Measurements from ENCODE around the gene STAG3.

The STAG3 gene

DNA sequence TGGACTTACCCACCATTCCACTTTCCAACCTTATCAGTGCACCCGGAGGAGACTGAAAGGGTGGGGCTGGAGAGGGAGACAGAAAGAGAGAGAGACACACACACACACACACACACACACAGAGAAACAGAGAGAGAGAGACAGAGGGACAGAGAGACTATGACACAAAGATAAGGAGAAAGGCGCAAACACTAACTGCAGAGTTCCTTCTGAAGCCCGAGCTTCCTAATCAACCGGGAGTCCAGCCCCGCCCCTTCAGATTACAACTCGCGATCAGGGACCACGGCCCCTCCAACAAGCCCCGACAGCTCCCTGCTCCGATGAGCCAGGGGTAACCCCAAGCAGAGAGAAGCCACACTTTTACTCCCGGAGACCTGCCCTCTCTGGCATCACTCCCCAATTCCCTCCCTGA lies 9.8 kb upstream of the STAG3 start:
- Histone ChIP-seq H3F3A (ENCODE audit: low read depth) (no peaks in the 10 kb centered on the region), H3K4me2 (ENCODE audit: low read depth, low read length, poor library complexity, severe bottlenecking) (no peak overlapping the region), H4K20me1 (ENCODE audit: insufficient read depth, low read length, poor library complexity, severe bottlenecking) (no peaks in the 10 kb centered on the region), H3K9me3 (ENCODE audit: insufficient read depth, low read depth, low read length) (no peaks in the 10 kb centered on the region), H3K36me3 (ENCODE audit: insufficient read depth, low read length) (no peaks in the 10 kb centered on the region), H2AFZ (ENCODE audit: low read length) (no peak overlapping the region), H3K27me3 (ENCODE audit: insufficient read depth, low read length, poor library complexity, severe bottlenecking) (no peaks in the 10 kb centered on the region), H3K4me1 (ENCODE audit: insufficient read depth, low read length, poor library complexity, severe bottlenecking) (peaks cover 5% of the 10 kb centered on the region), H3K79me2 (ENCODE audit: insufficient read depth, low read length) (no peaks in the 10 kb centered on the region), H3K9me2 (replicated peaks; ENCODE audit: low read depth, low read length) (no peaks in the 10 kb centered on the region), H3K4me3 (ENCODE audit: low read length, poor library complexity, severe bottlenecking) (no peak overlapping the region), H3K9ac (ENCODE audit: low read depth, low read length, poor library complexity, severe bottlenecking) (no peak overlapping the region)
- TF ChIP-seq EZH2phosphoT487 (IDR thresholded peaks at IDR 0.05; ENCODE audit: borderline replicate concordance), result no peak
- TF ChIP-seq, protein P1, sequence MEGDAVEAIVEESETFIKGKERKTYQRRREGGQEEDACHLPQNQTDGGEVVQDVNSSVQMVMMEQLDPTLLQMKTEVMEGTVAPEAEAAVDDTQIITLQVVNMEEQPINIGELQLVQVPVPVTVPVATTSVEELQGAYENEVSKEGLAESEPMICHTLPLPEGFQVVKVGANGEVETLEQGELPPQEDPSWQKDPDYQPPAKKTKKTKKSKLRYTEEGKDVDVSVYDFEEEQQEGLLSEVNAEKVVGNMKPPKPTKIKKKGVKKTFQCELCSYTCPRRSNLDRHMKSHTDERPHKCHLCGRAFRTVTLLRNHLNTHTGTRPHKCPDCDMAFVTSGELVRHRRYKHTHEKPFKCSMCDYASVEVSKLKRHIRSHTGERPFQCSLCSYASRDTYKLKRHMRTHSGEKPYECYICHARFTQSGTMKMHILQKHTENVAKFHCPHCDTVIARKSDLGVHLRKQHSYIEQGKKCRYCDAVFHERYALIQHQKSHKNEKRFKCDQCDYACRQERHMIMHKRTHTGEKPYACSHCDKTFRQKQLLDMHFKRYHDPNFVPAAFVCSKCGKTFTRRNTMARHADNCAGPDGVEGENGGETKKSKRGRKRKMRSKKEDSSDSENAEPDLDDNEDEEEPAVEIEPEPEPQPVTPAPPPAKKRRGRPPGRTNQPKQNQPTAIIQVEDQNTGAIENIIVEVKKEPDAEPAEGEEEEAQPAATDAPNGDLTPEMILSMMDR (conservative IDR thresholded peaks at IDR 0.05; ENCODE audit: low read length), result no peak

DNA sequence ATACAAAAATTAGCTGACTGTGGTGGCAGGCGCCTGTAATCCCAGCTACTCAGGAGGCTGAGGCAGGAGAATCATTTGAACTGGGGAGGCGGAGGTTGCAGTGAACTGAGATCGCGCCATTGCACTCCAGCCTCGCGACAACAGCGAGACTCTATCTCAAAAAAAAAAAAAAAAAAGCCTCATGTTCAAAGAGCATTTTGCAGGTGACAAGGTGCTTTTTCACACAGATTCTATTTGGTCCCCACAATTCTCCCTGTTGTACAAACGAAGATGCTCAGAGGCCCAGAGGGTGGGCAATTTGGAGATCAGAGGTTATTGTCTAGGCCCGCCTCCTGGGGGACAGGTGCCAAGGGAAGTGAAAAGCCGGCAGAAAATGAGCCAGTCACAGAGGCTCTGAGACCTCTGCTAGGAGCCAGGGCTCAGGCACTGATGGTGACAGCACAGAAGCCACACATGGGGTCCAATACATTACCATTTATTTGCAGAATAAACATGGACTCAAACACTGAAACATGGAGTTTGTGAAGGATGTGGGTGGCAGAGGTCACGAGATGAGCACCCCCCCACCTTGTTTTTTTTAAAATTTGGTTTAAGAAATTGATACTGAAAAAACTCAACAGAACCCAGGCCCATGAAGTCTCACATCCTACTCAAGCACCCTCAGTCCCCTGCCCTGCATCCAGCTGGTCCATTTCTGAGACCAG lies 8.4 kb upstream of the STAG3 start:
- H3K9me3 ChIP-seq (ENCODE audit: insufficient read depth, low read depth, low read length), result no peaks in the 10 kb centered on the region
- no peak overlapping the region for H3K9ac ChIP-seq (ENCODE audit: low read depth, low read length, poor library complexity, severe bottlenecking)
- no peak overlapping the region for H3K4me3 ChIP-seq (ENCODE audit: low read length, poor library complexity, severe bottlenecking)
- H4K20me1 ChIP-seq (ENCODE audit: insufficient read depth, low read length, poor library complexity, severe bottlenecking), result no peaks in the 10 kb centered on the region
- no peak overlapping the region for H2AFZ ChIP-seq (ENCODE audit: low read length)
- no peak overlapping the region for H3K4me2 ChIP-seq (ENCODE audit: low read depth, low read length, poor library complexity, severe bottlenecking)
- TF ChIP-seq EZH2phosphoT487 (IDR thresholded peaks at IDR 0.05; ENCODE audit: borderline replicate concordance), result no peak
- TF ChIP-seq, protein P1 (conservative IDR thresholded peaks at IDR 0.05; ENCODE audit: low read length), result no peak; the same call in 1 of the 2 replicates
- H3F3A ChIP-seq (ENCODE audit: low read depth), result no peaks in the 10 kb centered on the region
- H3K4me1 ChIP-seq (ENCODE audit: insufficient read depth, low read length, poor library complexity, severe bottlenecking), result peaks cover 5% of the 10 kb centered on the region
- no peaks in the 10 kb centered on the region for H3K9me2 ChIP-seq (replicated peaks; ENCODE audit: low read depth, low read length)
- no peaks in the 10 kb centered on the region for H3K36me3 ChIP-seq (ENCODE audit: insufficient read depth, low read length)
- H3K27me3 ChIP-seq (ENCODE audit: insufficient read depth, low read length, poor library complexity, severe bottlenecking), result no peaks in the 10 kb centered on the region
- H3K79me2 ChIP-seq (ENCODE audit: insufficient read depth, low read length), result no peaks in the 10 kb centered on the region; the same call in 1 of the 2 replicates

DNA sequence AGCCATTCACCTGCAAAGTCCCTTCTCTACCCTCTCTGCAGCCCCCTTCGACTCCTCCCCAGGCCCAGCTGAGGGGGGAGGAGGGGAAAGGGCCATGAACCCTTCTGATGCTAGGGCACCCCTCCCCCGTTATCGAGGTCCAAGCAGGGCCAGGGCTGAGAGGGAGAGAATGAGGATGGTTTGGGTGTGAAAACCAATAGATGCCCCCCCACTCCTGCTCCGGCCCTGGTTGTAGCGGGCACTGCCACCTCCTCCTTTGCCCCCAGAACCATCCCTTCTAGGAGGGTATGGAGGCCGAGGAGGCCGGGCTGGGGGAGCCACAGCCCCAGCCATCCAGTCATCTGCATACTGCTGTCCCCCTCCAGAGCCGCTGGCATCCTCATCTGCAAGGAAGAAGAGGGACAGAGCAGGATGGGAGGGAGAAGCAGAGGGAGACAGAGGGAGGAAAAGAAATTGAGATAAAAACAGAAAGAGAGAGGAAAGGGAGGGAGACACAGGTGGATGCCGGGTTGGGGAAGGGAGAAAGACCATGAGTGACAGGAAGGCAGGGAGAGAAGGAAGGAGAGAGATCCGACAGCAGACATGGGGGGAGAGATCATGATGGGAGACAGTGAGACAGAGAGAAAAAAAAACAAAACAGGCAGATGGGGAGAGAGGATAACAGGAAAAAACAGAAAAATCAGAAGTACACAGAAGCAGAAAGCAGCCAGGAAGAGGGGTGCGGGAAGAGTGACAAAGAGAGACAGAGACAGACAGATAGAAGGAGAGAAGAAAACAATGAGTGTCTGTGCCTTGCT lies 7.4 kb upstream of the STAG3 start:
- Histone ChIP-seq H3K9me2 (replicated peaks; ENCODE audit: low read depth, low read length) (no peaks in the 10 kb centered on the region), H3K36me3 (ENCODE audit: insufficient read depth, low read length) (no peaks in the 10 kb centered on the region), H3K9me3 (ENCODE audit: insufficient read depth, low read depth, low read length) (no peaks in the 10 kb centered on the region), H3K9ac (ENCODE audit: low read depth, low read length, poor library complexity, severe bottlenecking) (no peak overlapping the region), H3K4me3 (ENCODE audit: low read length, poor library complexity, severe bottlenecking) (no peak overlapping the region), H3F3A (ENCODE audit: low read depth) (no peaks in the 10 kb centered on the region), H3K27me3 (ENCODE audit: insufficient read depth, low read length, poor library complexity, severe bottlenecking) (no peaks in the 10 kb centered on the region), H3K4me1 (ENCODE audit: insufficient read depth, low read length, poor library complexity, severe bottlenecking) (peaks cover 8% of the 10 kb centered on the region), H3K4me2 (ENCODE audit: low read depth, low read length, poor library complexity, severe bottlenecking) (no peak overlapping the region), H3K79me2 (ENCODE audit: insufficient read depth, low read length) (peaks cover 8% of the 10 kb centered on the region; the same call in 1 of the 2 replicates), H2AFZ (ENCODE audit: low read length) (no peak overlapping the region), H4K20me1 (ENCODE audit: insufficient read depth, low read length, poor library complexity, severe bottlenecking) (no peaks in the 10 kb centered on the region)
- TF ChIP-seq, protein P1 (conservative IDR thresholded peaks at IDR 0.05; ENCODE audit: low read length), result no peak
- TF ChIP-seq EZH2phosphoT487 (IDR thresholded peaks at IDR 0.05; ENCODE audit: borderline replicate concordance), result no peak
